A549 (cell line): Measurements from ENCODE around the gene TALDO1.

Source experiments
- EP300 ChIP-seq, 2 experiments: fragments of >200 bp; sonication (Bioruptor Twin); formaldehyde crosslinking; IDR thresholded peaks; 2 replicates in 1 of 2; 3 replicates in 1 of 2; pipeline ENCODE4 v1.6.1; 2016 to 2017
- FOSL2 ChIP-seq, 2 experiments: fragments of 450-650 bp in 1 of 2; fragments of >200 bp in 1 of 2; sonication (Bioruptor Twin) in 1 of 2; formaldehyde crosslinking; IDR thresholded peaks; 2 replicates each; pipeline versions ENCODE4 v1.5.0 to v1.6.1; 2016 to 2020; ENCODE audit warnings: mild to moderate bottlenecking in 1 of 2, moderate library complexity in 1 of 2
- MYC ChIP-seq: IDR thresholded peaks from 2 replicates; pipeline ENCODE4 v1.6.1; 2012; ENCODE audit warnings: mild to moderate bottlenecking, inconsistent platforms, low read length, improper control_type of control experiment, borderline replicate concordance
- SMC3 ChIP-seq: fragments of >200 bp; sonication (Bioruptor Twin); formaldehyde crosslinking; IDR thresholded peaks from 3 replicates; pipeline ENCODE4 v1.6.1; 2018; ENCODE audit warnings: inconsistent platforms
- ZSCAN20 ChIP-seq: fragments of 250-450 bp; sonication (Bioruptor Pico); IDR thresholded peaks from 2 replicates; pipeline ENCODE4 v1.8.0; 2022; ENCODE audit warnings: mild to moderate bottlenecking, moderate library complexity
- TF ChIP-seq, protein P1 (sequence below): fragments of >200 bp; sonication (Bioruptor Twin); formaldehyde crosslinking; IDR thresholded peaks from 2 replicates; pipeline ENCODE4 v1.6.1; 2016
- TF ChIP-seq, protein P2 (sequence below): IDR thresholded peaks from 2 replicates; pipeline ENCODE4 v1.6.1; 2012
- TF ChIP-seq, protein P3 (sequence below): fragments of >200 bp; sonication (Bioruptor Twin); formaldehyde crosslinking; IDR thresholded peaks from 3 replicates; pipeline ENCODE4 v1.5.1; 2016

DNA sequence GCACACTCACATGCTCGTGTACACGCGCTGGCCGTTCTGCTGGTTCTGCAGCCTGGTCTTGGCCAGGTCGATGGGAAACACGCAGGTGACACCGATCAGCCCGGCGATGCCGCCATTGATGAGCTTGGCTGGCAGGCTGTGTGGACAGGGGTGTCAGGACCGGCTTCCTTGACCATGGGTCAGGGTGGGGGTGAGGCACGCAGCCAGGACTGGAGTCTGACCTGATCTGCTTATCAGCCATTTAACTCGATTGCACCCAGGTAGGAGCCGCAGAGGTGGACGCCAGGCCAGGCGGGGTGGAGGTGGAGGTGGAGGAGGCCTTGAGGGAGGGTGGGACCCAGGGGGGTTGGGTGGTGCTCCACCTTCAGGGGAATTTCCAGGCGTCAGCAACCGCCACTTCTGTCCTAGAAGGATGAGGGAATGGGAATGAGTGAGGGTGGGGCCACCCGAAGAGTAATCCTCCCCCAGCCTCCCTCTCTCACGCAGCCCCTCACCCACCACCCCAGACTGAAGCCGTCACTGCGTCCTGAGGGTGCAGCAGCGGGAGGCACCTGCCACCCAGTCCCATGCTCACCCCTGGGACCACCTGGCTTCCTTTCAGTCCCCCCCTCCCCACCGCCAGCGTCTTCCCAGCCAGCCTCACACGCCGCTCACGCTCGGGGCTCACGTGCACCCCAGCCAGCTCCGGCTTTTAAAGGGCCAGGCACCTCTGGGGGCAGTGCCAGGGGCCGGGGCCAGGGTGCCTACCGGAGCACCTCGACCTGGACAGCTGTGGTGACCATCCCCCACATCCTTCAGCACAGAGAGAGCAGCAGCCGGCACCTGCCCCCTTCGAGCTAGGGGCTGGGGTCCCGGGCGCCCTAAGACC is 47.7 kb downstream of the TALDO1 start:
- TF ChIP-seq, protein P1, sequence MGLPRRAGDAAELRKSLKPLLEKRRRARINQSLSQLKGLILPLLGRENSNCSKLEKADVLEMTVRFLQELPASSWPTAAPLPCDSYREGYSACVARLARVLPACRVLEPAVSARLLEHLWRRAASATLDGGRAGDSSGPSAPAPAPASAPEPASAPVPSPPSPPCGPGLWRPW = no peak
- TF ChIP-seq FOSL2 (IDR thresholded peaks at IDR 0.05) (no peak), FOSL2 (CRISPR knock-in tag; IDR thresholded peaks at IDR 0.05) (no peak), MYC (no peak), SMC3 (no peak), EP300 (IDR thresholded peaks at IDR 0.05) (no peak), ZSCAN20 (CRISPR knock-in tag) (no peak)
- TF ChIP-seq, protein P2, sequence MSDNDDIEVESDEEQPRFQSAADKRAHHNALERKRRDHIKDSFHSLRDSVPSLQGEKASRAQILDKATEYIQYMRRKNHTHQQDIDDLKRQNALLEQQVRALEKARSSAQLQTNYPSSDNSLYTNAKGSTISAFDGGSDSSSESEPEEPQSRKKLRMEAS = peak; percentile 37; the same call in 1 of the 2 replicates
- TF ChIP-seq, protein P3, sequence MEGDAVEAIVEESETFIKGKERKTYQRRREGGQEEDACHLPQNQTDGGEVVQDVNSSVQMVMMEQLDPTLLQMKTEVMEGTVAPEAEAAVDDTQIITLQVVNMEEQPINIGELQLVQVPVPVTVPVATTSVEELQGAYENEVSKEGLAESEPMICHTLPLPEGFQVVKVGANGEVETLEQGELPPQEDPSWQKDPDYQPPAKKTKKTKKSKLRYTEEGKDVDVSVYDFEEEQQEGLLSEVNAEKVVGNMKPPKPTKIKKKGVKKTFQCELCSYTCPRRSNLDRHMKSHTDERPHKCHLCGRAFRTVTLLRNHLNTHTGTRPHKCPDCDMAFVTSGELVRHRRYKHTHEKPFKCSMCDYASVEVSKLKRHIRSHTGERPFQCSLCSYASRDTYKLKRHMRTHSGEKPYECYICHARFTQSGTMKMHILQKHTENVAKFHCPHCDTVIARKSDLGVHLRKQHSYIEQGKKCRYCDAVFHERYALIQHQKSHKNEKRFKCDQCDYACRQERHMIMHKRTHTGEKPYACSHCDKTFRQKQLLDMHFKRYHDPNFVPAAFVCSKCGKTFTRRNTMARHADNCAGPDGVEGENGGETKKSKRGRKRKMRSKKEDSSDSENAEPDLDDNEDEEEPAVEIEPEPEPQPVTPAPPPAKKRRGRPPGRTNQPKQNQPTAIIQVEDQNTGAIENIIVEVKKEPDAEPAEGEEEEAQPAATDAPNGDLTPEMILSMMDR = no peak
